ENCODE results near the gene BDP1.
"Not testable (repeated sequence)": the region's sequence is repeated elsewhere in the genome, so short reads cannot be mapped to it uniquely, and the experiment has no call there.

The BDP1 gene

DNA sequence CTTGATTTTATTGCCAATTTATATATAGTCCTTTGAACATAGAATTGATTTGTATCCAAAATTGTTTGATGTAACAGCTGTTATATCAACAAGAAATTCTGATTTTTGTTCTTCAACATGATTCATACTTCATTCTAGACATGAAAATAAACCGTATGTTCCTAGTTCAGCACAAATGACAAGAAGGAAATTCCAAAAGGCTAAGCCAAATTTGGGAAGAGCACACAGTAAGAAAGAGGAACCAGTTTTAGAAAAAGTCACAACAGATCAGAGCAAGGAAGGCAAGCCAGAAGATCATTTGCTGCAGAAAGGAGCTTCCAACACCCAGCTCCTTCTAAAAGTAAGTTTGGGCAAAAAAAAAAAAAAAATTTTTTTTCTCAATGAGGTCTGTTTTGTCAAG, 66.7 kb downstream of the BDP1 start:
- TF ChIP-seq GATA1 (IDR thresholded peaks at IDR 0.05; ENCODE audit: low read depth, low read length), result no peak
- TF ChIP-seq POLR2A (IDR thresholded peaks at IDR 0.05; ENCODE audit: low read length), result no peak
- no peak for DNase-seq

DNA sequence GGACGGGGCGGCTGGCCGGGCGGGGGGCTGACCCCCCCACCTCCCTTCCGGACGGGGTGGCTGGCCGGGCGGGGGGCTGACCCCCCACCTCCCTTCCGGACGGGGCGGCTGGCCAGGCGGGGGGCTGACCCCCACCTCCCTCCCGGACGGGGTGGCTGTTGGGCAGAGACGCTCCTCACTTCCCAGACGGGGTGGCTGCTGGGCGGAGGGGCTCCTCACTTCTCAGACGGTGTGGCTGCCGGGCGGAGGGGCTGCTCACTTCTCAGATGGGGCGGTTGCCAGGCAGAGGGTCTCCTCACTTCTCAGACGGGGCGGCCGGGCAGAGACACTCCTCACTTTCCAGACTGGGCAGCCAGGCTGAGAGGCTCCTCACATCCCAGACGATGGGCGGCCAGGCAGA, 70.2 kb downstream of the BDP1 start:
- not testable (repeated sequence) for DNase-seq

- TF ChIP-seq POLR2A (IDR thresholded peaks at IDR 0.05; ENCODE audit: low read length) (no peak), GATA1 (IDR thresholded peaks at IDR 0.05; ENCODE audit: low read depth, low read length) (no peak)
- no peak for DNase-seq
These were observed 72.8 kb downstream of the BDP1 start for GRCh38 chr5:71528206-71528605.

DNA sequence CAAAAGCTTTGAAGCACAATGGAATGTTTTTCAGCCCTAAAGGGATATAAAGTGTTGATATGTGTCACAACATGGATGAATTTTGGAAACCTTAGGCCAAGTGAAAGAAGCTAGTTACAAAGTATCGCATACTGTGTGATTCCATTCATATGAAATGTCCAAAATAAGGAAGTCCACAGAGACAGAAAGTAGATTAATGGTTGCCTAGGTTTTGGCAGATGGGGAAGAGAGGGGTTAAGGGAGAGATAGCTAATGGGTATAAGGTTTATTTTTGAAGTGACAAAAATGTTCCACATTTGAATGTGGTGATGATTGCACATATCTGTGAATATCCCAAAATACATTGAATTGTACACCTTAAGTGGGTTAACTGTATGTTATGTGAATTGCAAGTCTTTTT, 74.2 kb downstream of the BDP1 start:
- no peak for DNase-seq
- TF ChIP-seq GATA1 (IDR thresholded peaks at IDR 0.05; ENCODE audit: low read depth, low read length) (no peak), POLR2A (IDR thresholded peaks at IDR 0.05; ENCODE audit: low read length) (no peak)

DNA sequence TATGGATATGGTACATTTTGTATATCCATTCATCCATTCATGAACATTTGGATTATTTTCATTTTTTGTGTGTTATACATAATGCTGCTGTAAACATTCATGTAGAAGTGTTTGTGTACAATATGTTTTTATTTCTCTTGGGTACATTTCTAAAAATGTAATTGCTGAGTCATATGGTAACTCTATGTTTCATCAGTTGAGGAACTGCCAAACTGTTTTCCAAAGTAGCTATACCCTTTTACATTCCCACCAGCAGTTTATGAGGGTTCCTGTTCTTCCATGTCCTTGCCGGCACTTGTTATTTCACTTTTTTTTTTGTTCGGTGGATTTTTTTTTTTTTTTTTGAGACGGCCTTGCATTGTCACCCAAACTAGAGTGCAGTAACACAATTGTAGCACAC, 77.7 kb downstream of the BDP1 start:
- DNase-seq, result peak in 1 of 2 experiments; percentile 43
- TF ChIP-seq GATA1 (IDR thresholded peaks at IDR 0.05; ENCODE audit: low read depth, low read length), result no peak
- no peak for TF ChIP-seq POLR2A (IDR thresholded peaks at IDR 0.05; ENCODE audit: low read length)

DNA sequence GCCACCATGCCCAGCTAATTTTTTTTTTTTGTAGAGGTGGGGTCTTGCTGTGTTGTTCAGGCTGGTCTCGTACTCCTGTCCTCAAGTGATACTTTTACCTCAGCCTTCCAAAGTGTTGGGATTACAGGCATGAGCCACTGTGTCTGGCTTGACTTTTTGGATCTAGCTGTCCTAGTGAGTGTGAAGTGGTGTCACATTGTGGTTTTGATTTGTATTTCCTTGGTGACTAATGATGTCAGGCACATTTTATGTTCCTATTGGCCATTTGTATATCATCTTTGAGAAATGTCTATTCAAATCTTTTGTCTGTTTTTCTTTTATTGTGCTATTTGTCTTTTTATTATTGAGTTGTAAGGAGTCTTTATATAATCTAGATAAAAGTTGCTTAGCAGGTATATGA, 78.2 kb downstream of the BDP1 start:
- DNase-seq, result peak; percentile 8 to 51
- TF ChIP-seq GATA1 (IDR thresholded peaks at IDR 0.05; ENCODE audit: low read depth, low read length) (no peak), POLR2A (IDR thresholded peaks at IDR 0.05; ENCODE audit: low read length) (no peak)

GRCh38 chr5:71537687-71538086, 82.2 kb downstream of the BDP1 start:
- no peak for TF ChIP-seq GATA1 (IDR thresholded peaks at IDR 0.05; ENCODE audit: low read depth, low read length)
- TF ChIP-seq POLR2A (IDR thresholded peaks at IDR 0.05; ENCODE audit: low read length), result no peak

GRCh38 chr5:71550885-71551284, 95.4 kb downstream of the BDP1 start:
- not testable (repeated sequence) for DNase-seq

More at GRCh38 chr5:71537687-71538086, 82.2 kb downstream of the BDP1 start:
- no peak for DNase-seq

- DNase-seq, result not testable (repeated sequence)
These were observed 96.1 kb downstream of the BDP1 start for GRCh38 chr5:71551582-71551981.

- DNase-seq, result not testable (repeated sequence)
These were observed 96.7 kb downstream of the BDP1 start for GRCh38 chr5:71552026-71552749.

GRCh38 chr5:71563161-71563560, 107.7 kb downstream of the BDP1 start:
- TF ChIP-seq GATA1 (IDR thresholded peaks at IDR 0.05; ENCODE audit: low read depth, low read length) (no peak), POLR2A (IDR thresholded peaks at IDR 0.05; ENCODE audit: low read length) (no peak)
- no peak for DNase-seq

- DNase-seq, result no peak
These were observed 109.4 kb downstream of the BDP1 start for GRCh38 chr5:71564895-71565294.

DNA sequence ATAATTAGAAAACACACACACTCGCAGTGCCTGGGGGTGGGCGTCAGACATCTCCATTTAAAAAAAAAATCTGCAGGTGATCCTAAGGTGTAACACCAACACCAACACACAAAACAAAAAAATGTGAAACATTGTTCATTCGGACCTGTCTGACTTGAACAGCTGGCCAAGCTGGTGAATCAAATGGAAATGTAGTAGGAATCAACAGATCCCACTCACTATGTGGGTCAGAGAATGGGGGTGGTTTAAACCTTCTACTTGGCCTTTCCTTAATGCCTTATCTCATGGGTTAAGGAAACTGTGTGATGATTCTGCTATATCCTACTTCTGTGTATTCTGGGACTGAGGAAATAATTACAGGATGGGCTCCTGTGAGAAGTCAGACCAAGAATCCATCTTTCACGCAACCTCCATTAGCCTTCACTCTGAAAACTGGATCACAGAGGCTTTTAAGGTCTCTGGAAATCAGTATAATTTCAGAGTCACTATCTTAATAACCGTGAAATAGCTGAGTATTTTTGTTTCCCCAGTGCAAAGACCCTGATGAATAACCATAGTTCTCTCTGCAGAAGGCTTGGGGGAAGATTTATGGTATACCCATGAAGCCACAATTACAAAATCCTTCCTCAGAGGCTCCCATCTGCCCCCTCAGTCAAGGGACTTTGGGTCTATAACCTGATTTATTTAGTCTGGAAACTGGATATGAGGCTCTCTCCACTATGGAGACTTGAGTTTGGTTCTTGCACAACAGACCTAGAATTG, 114.5 kb downstream of the BDP1 start:
- TF ChIP-seq POLR2A (IDR thresholded peaks at IDR 0.05; ENCODE audit: low read length) (no peak), GATA1 (IDR thresholded peaks at IDR 0.05; ENCODE audit: low read depth, low read length) (no peak)

More at GRCh38 chr5:71564895-71565294, 109.4 kb downstream of the BDP1 start:
- no peak for TF ChIP-seq POLR2A (IDR thresholded peaks at IDR 0.05; ENCODE audit: low read length)
- no peak for TF ChIP-seq GATA1 (IDR thresholded peaks at IDR 0.05; ENCODE audit: low read depth, low read length)

GRCh38 chr5:71571811-71572210, 116.4 kb downstream of the BDP1 start:
- not testable (repeated sequence) for DNase-seq

More for the DNA sequence above, 114.5 kb downstream of the BDP1 start:
- DNase-seq, result no peak

DNA sequence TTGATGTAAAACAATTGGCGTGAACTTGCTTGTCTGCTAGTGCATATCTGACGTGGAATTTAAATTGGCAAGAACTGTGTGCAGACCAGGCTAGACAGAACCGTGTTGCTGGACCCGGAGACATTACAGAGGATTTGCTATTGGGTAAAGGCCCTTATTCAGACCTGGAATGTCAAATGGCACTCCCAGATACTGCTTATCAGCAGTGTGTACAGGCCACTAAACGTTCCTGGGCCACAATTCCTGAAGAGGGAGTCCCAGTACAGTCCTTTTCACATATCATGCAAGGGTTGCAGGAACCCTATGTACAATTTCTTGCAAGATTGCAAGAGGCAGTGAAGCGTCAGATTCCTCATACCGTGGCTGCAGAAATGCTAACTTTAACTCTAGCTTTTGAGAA, 118.1 kb downstream of the BDP1 start:
- DNase-seq, result no peak
- TF ChIP-seq POLR2A (IDR thresholded peaks at IDR 0.05; ENCODE audit: low read length), result no peak
- TF ChIP-seq GATA1 (IDR thresholded peaks at IDR 0.05; ENCODE audit: low read depth, low read length), result no peak

DNA sequence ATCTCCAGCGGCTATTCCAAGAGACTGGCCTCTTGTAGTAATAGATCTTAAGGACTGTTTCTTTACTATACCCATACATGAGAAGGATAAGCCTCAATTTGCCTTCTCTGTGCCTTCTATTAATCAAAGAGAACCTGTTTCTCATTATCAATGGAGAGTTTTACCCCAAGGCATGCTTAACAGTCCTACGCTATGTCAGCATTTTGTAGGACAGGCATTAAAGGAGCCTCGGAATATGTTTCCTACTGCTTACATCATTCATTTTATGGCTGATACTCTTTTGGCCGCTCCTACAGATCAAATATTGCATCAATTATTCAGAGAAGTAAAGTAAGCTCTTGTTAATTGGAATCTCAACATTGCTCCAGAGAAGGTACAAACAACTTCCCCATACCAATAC, 120.1 kb downstream of the BDP1 start:
- not testable (repeated sequence) for DNase-seq

Data from erythroblast (primary cell).